DMS 273 treated with DMSO at 0.1 percent for 48 hours (cell line): ENCODE data around the gene FPGS.
A peak's percentile ranks its signal among the peaks of the same experiment; 100 is the strongest.

ENCODE experiments used
- DNase-seq: peaks from one replicate; lab custom pipeline; 2025; lab: John Stamatoyannopoulos, UW

FPGS gene

GRCh38 chr9:127789179-127789578 lies 13.5 kb upstream of the FPGS start:
- no peak for DNase-seq

- DNase-seq, result no peak
Measured at GRCh38 chr9:127790094-127790855, 12.4 kb upstream of the FPGS start.

- no peak for DNase-seq
Measured at GRCh38 chr9:127791085-127791484, 11.6 kb upstream of the FPGS start.

- no peak for DNase-seq
Measured at GRCh38 chr9:127792417-127793031, 10.2 kb upstream of the FPGS start.

- peak; percentile 62 for DNase-seq
Measured at GRCh38 chr9:127793093-127793708, 9.5 kb upstream of the FPGS start.

- DNase-seq, result no peak
Measured at GRCh38 chr9:127794001-127794791, 8.5 kb upstream of the FPGS start.

GRCh38 chr9:127796225-127796813 lies 6.4 kb upstream of the FPGS start:
- no peak for DNase-seq

- no peak for DNase-seq
Measured at GRCh38 chr9:127796852-127797370, 5.8 kb upstream of the FPGS start.

- no peak for DNase-seq
Measured at GRCh38 chr9:127801955-127802575, 617 bp upstream of the FPGS start.

GRCh38 chr9:127803507-127804352 lies 1.0 kb downstream of the FPGS start:
- DNase-seq, result no peak

GRCh38 chr9:127805620-127806019 lies 2.9 kb downstream of the FPGS start:
- DNase-seq, result no peak

GRCh38 chr9:127806871-127807270 lies 4.2 kb downstream of the FPGS start:
- DNase-seq, result no peak

GRCh38 chr9:127808347-127809001 lies 5.8 kb downstream of the FPGS start:
- no peak for DNase-seq

GRCh38 chr9:127809002-127809539 lies 6.4 kb downstream of the FPGS start:
- DNase-seq, result no peak

GRCh38 chr9:127809540-127810377 lies 7.1 kb downstream of the FPGS start:
- no peak for DNase-seq

GRCh38 chr9:127810378-127811187 lies 7.9 kb downstream of the FPGS start:
- DNase-seq, result no peak

- DNase-seq, result no peak
Measured at GRCh38 chr9:127812011-127812410, 9.3 kb downstream of the FPGS start.
